Tibial nerve (tissue), 4 donors: ENCODE data around the gene RYR3.

Experiments used
- CTCF ChIP-seq, 5 experiments: fragments of 200-600 bp in 3 of 5; fragments of 450-650 bp in 2 of 5; sonication (generic) in 3 of 5; IDR thresholded peaks; one replicate each; pipeline ENCODE4 v1.5.1; 2016 to 2019; ENCODE audit warnings: antibody characterized with exemption in 5 of 5, mild to moderate bottlenecking in 3 of 5, moderate library complexity in 2 of 5
- EP300 ChIP-seq, 2 donors: sonication (generic); formaldehyde crosslinking; IDR thresholded peaks; one replicate each; pipeline ENCODE4 v1.6.1; 2017; ENCODE audit warnings: antibody characterized with exemption in 2 of 2, mild to moderate bottlenecking in 1 of 2
- POLR2A ChIP-seq, 2 donors: fragments of 450-650 bp; IDR thresholded peaks; one replicate each; pipeline ENCODE4 v1.6.1; 2017; ENCODE audit warnings: antibody characterized with exemption in 2 of 2, mild to moderate bottlenecking in 2 of 2, moderate library complexity in 2 of 2

- no peak for TF ChIP-seq CTCF (IDR thresholded peaks at IDR 0.05)
- TF ChIP-seq EP300 (IDR thresholded peaks at IDR 0.05), result no peak
- no peak for TF ChIP-seq POLR2A (IDR thresholded peaks at IDR 0.05)
Observed at GRCh38 chr15:33738941-33739664, 428.3 kb downstream of the RYR3 start.
